Measurements from ENCODE around the gene RSPH1.
A peak's percentile ranks its signal among the peaks of the same experiment; 100 is the strongest.

The RSPH1 gene

DNA sequence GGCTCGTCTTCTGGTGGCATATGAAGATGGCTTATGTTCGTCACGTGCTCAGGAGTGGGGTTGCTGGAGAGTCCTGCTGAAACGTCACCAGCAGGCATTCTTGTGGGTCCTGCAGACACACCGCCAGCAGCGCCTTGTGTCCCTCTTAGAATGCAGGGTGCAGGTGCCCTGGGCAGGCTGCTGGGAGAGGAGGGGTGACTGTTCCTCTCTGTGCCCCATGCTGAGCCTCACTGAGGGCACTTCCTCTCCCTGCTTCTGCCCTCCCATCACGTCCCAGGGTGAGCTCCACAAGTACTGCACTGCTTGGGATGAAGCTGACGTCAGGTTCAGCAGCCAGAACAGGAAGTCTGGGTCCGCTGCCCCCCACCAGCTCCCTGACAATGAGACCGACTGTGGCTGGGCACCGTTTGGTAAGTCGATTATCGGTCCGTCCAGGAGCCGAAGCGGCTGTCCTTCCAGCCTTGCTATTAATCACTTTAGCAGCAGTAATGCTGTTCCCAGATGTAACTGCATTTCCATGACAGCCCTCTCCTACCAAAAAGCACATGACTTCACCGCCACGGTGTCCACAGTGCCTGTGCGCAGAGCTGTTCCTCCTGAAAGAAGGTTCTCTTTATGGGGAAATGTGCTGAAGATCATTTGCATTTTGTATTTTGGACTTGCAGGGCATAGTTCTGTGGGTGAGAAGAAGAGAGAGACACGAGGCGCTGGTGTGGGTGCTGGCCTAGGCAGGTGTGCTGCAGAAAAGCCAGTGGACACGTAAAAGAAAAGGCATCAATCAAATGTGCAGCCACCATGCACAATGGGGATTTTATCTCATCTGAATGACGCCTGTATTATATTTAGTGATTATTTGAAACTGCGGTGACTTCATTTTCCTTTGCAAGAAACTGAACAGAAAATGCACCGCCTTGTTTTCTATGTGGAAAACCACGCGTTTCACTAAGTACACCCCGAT, 38.7 kb upstream of the RSPH1 start:
- Histone ChIP-seq H3K4me3 (0 out of 2 replicates have a peak overlapping the region, but pooled peaks have one; percentile 5), H3K9me3 (ENCODE audit: low read depth, low read length) (no peaks in the 10 kb centered on the region), H3K36me3 (ENCODE audit: insufficient read depth, low read length) (no peaks in the 10 kb centered on the region), H3K9ac (ENCODE audit: insufficient read length) (no peak overlapping the region), H3K27ac (no peak overlapping the region)
- TF ChIP-seq FOXP2 (optimal IDR thresholded peaks at IDR 0.05; ENCODE audit: control extremely low read depth, extremely low read length, insufficient read depth): no peak
- TF ChIP-seq POLR2AphosphoS5 (IDR thresholded peaks at IDR 0.05; ENCODE audit: borderline replicate concordance, low read depth, low read length): no peak
- TF ChIP-seq EZH2 (IDR thresholded peaks at IDR 0.05): no peak
- DNase-seq (ENCODE audit: low read depth, low spot score): no peak

DNA sequence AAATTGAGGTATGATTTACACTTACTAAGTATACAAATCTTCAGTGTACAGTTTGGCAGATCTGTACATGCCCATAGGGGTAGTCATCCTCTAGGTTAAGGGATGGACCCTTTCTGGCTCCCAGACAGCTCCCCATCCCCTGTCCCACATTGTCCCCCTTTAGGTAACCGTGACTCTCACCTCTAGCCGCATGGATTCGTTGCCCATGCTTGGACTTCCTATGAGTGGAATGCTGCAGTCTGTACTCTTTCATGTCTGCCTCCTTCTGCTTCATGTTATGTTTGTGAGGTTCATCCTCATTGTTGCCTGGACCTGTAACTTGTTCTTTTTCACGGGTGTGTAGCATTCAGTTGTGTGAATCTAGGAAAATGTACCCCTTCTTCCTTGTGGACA, 37.9 kb upstream of the RSPH1 start:
- no peaks in the 10 kb centered on the region for H3K9me3 ChIP-seq (ENCODE audit: low read depth, low read length)
- no peak for DNase-seq (ENCODE audit: low read depth, low spot score)
- H3K36me3 ChIP-seq (ENCODE audit: insufficient read depth, low read length): no peaks in the 10 kb centered on the region
- H3K27ac ChIP-seq: no peak overlapping the region
- H3K4me3 ChIP-seq: no peak overlapping the region
- H3K9ac ChIP-seq (ENCODE audit: insufficient read length): no peak overlapping the region
- TF ChIP-seq FOXP2 (optimal IDR thresholded peaks at IDR 0.05; ENCODE audit: control extremely low read depth, extremely low read length, insufficient read depth) (no peak), EZH2 (IDR thresholded peaks at IDR 0.05) (no peak), POLR2AphosphoS5 (IDR thresholded peaks at IDR 0.05; ENCODE audit: borderline replicate concordance, low read depth, low read length) (no peak)

DNA sequence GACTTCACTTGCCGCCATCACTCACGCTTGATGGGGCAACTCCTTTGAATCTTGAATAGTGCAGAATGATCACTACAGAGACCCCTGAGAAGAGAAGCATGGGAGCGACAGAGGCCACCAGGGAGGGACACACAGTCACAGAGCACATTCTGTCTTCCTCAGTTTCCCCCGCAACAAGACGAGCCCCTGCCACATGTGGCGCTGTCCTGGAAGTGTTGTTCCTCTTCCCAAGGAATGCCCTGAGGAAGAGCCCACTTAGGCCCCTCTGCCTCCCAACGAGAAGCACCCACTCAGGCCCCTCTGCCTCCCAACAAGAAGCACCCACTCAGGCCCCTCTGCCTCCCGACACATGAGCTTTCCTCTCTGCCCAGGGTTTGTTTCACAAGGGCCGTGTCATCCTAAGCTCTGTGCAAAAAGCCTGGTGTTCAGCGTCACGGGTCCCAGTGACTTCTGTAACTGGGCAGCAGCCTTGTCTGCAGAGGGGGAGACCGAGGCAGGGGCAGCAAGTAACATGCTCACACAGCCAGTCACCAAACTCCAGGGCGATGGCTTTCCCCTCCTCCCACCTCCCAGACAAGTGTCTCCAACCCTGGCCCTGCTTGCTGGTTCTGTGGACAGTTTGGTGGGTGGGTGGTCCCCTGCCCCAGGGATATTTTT, 37.4 kb upstream of the RSPH1 start:
- no peak overlapping the region for H3K9ac ChIP-seq (ENCODE audit: insufficient read length)
- no peaks in the 10 kb centered on the region for H3K36me3 ChIP-seq (ENCODE audit: insufficient read depth, low read length)
- H3K27ac ChIP-seq: no peak overlapping the region
- H3K9me3 ChIP-seq (ENCODE audit: low read depth, low read length): no peaks in the 10 kb centered on the region
- TF ChIP-seq EZH2 (IDR thresholded peaks at IDR 0.05): no peak
- TF ChIP-seq POLR2AphosphoS5 (IDR thresholded peaks at IDR 0.05; ENCODE audit: borderline replicate concordance, low read depth, low read length): no peak
- no peak for TF ChIP-seq FOXP2 (optimal IDR thresholded peaks at IDR 0.05; ENCODE audit: control extremely low read depth, extremely low read length, insufficient read depth)
- H3K4me3 ChIP-seq: no peak overlapping the region
- no peak for DNase-seq (ENCODE audit: low read depth, low spot score)

GRCh38 chr21:42532466-42533181, 36.6 kb upstream of the RSPH1 start:
- no peak overlapping the region for H3K4me3 ChIP-seq
- no peak for TF ChIP-seq FOXP2 (optimal IDR thresholded peaks at IDR 0.05; ENCODE audit: control extremely low read depth, extremely low read length, insufficient read depth)
- TF ChIP-seq POLR2AphosphoS5 (IDR thresholded peaks at IDR 0.05; ENCODE audit: borderline replicate concordance, low read depth, low read length): no peak
- TF ChIP-seq EZH2 (IDR thresholded peaks at IDR 0.05): no peak
- H3K9me3 ChIP-seq (ENCODE audit: low read depth, low read length): no peaks in the 10 kb centered on the region
- no peaks in the 10 kb centered on the region for H3K36me3 ChIP-seq (ENCODE audit: insufficient read depth, low read length)
- H3K27ac ChIP-seq: no peak overlapping the region
- no peak for DNase-seq (ENCODE audit: low read depth, low spot score)
- no peak overlapping the region for H3K9ac ChIP-seq (ENCODE audit: insufficient read length)

- TF ChIP-seq POLR2AphosphoS5 (IDR thresholded peaks at IDR 0.05; ENCODE audit: borderline replicate concordance, low read depth, low read length) (no peak), FOXP2 (optimal IDR thresholded peaks at IDR 0.05; ENCODE audit: control extremely low read depth, extremely low read length, insufficient read depth) (no peak), EZH2 (IDR thresholded peaks at IDR 0.05) (no peak)
- Histone ChIP-seq H3K9ac (ENCODE audit: insufficient read length) (no peak overlapping the region), H3K36me3 (ENCODE audit: insufficient read depth, low read length) (no peaks in the 10 kb centered on the region)
Observed at GRCh38 chr21:42531771-42532170, 35.7 kb upstream of the RSPH1 start.

DNA sequence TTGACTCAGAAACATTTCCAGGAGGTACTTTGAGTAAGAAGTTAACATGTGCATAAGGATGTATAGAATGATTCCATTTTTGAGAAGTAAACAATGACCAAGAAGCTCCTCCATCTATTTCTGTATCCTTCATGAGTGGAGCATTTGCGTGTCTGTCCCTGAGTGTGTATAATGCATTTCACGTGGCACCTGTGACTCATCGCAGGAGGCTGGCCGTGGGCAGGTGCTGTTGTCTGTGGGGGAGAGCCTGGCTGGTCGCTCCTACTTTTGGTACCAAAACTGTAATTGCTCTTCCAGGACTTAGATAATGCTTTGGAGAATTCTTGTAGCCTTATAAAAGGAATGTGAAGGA, 34.1 kb upstream of the RSPH1 start:
- Histone ChIP-seq H3K9me3 (ENCODE audit: low read depth, low read length) (no peaks in the 10 kb centered on the region), H3K4me3 (no peak overlapping the region), H3K9ac (ENCODE audit: insufficient read length) (no peak overlapping the region), H3K27ac (no peak overlapping the region), H3K36me3 (ENCODE audit: insufficient read depth, low read length) (no peaks in the 10 kb centered on the region)
- no peak for DNase-seq (ENCODE audit: low read depth, low spot score)
- TF ChIP-seq FOXP2 (optimal IDR thresholded peaks at IDR 0.05; ENCODE audit: control extremely low read depth, extremely low read length, insufficient read depth) (no peak), EZH2 (IDR thresholded peaks at IDR 0.05) (no peak), POLR2AphosphoS5 (IDR thresholded peaks at IDR 0.05; ENCODE audit: borderline replicate concordance, low read depth, low read length) (no peak)

More at GRCh38 chr21:42531771-42532170, 35.7 kb upstream of the RSPH1 start:
- no peak for DNase-seq (ENCODE audit: low read depth, low spot score)
- H3K27ac ChIP-seq: no peak overlapping the region
- H3K9me3 ChIP-seq (ENCODE audit: low read depth, low read length): no peaks in the 10 kb centered on the region
- H3K4me3 ChIP-seq: no peak overlapping the region

DNA sequence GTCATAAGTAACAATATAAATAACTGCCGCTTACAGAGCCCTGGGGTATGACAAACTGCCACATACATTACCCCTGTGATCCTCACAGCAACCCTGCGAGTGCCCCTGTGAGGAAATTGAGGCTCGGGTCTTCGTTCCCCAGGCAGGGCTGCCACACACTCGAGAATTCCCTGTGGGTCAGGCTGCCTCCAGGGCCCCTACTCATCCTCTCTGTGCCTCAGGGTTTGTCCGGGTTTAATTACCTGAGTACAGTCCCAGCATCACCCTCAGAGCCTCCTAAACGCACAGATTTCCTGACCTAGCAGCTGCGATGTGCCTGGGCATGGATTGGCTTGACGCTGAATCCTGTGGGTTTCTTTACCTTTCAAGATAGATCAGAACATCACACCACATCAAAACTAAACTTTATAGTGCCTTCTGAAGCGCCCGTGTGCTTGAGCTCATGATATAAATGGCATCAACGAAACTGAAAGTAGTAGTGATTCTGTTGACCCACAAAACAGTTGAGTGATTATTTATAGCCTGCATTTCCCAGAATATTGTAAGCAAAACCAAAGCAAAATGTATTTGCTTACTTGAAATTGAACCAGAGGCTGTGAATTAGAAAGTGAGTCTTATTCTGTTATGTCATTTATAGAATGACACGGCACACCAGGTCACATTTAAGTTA, 31.6 kb upstream of the RSPH1 start:
- H3K4me3 ChIP-seq: no peak overlapping the region

More for the DNA sequence above, 31.6 kb upstream of the RSPH1 start:
- H3K27ac ChIP-seq: no peak overlapping the region
- no peaks in the 10 kb centered on the region for H3K9me3 ChIP-seq (ENCODE audit: low read depth, low read length)
- no peaks in the 10 kb centered on the region for H3K36me3 ChIP-seq (ENCODE audit: insufficient read depth, low read length)
- no peak for DNase-seq (ENCODE audit: low read depth, low spot score)
- no peak for TF ChIP-seq POLR2AphosphoS5 (IDR thresholded peaks at IDR 0.05; ENCODE audit: borderline replicate concordance, low read depth, low read length)
- no peak for TF ChIP-seq FOXP2 (optimal IDR thresholded peaks at IDR 0.05; ENCODE audit: control extremely low read depth, extremely low read length, insufficient read depth)
- no peak for TF ChIP-seq EZH2 (IDR thresholded peaks at IDR 0.05)
- no peak overlapping the region for H3K9ac ChIP-seq (ENCODE audit: insufficient read length)
